GM23248 (cell line): ENCODE measurements around the gene TSSK3. TPM values are rescaled to one million over a fixed set of nuclear protein-coding genes. Genes with fewer than 3 reads are reported as not detected.

Experiments used
- DNase-seq: peaks from one replicate; pipeline ENCODE4 v3.0.0-alpha.2; 2015
- H2AFZ ChIP-seq: fragments of 200-600 bp; sonication (generic); 2 replicates; pipeline ENCODE4 v1.6.1; 2016; ENCODE audit warnings: antibody characterized with exemption
- H3F3A ChIP-seq: fragments of 200-600 bp; sonication (generic); 2 replicates; pipeline ENCODE4 v1.6.1; 2016; ENCODE audit warnings: mild to moderate bottlenecking, antibody characterized with exemption, mixed run types; ENCODE audit not compliant: insufficient read depth
- H3K27ac ChIP-seq: fragments of 200-600 bp; sonication (generic); 2 replicates; pipeline ENCODE4 v1.5.1; 2016; ENCODE audit warnings: mild to moderate bottlenecking
- H3K27me3 ChIP-seq: fragments of 200-600 bp; sonication (generic); replicated peaks from 2 replicates; pipeline ENCODE4 v1.6.1; 2016; ENCODE audit warnings: mild to moderate bottlenecking; ENCODE audit not compliant: insufficient read depth
- H3K36me3 ChIP-seq: fragments of 200-600 bp; sonication (generic); 2 replicates; pipeline ENCODE4 v1.6.1; 2016; ENCODE audit warnings: low read depth, mild to moderate bottlenecking
- H3K4me1 ChIP-seq: fragments of 200-600 bp; sonication (generic); 2 replicates; pipeline ENCODE4 v1.6.1; 2016; ENCODE audit warnings: mild to moderate bottlenecking; ENCODE audit not compliant: insufficient read depth
- H3K4me2 ChIP-seq: fragments of 200-600 bp; sonication (generic); one replicate; pipeline ENCODE4 v1.6.1; 2016; ENCODE audit warnings: mild to moderate bottlenecking; ENCODE audit not compliant: unreplicated experiment
- H3K4me3 ChIP-seq: fragments of 200-600 bp; sonication (generic); 2 replicates; pipeline ENCODE4 v1.5.1; 2016; ENCODE audit warnings: mild to moderate bottlenecking
- H3K79me2 ChIP-seq: fragments of 200-600 bp; sonication (generic); 2 replicates; pipeline ENCODE4 v1.6.1; 2016; ENCODE audit warnings: mild to moderate bottlenecking; ENCODE audit not compliant: insufficient read depth
- H3K9ac ChIP-seq: fragments of 200-600 bp; sonication (generic); 2 replicates; pipeline ENCODE4 v1.6.1; 2016; ENCODE audit warnings: mild to moderate bottlenecking
- H3K9me2 ChIP-seq: fragments of 200-600 bp; sonication (generic); 2 replicates; pipeline ENCODE4 v1.6.1; 2016; ENCODE audit warnings: mixed run types, mild to moderate bottlenecking, moderate library complexity; ENCODE audit not compliant: insufficient read depth
- H3K9me3 ChIP-seq: fragments of 200-600 bp; sonication (generic); one replicate; pipeline ENCODE4 v1.6.1; 2017; ENCODE audit warnings: low read depth
- H4K20me1 ChIP-seq: fragments of 200-600 bp; sonication (generic); 2 replicates; pipeline ENCODE4 v1.6.0; 2016; ENCODE audit not compliant: insufficient read depth
- EZH2 ChIP-seq: fragments of 200-600 bp; sonication (generic); IDR thresholded peaks from 2 replicates; pipeline ENCODE4 v1.6.1; 2018; ENCODE audit warnings: antibody characterized with exemption, mild to moderate bottlenecking; ENCODE audit not compliant: insufficient read depth, poor library complexity, severe bottlenecking
- EZH2phosphoT487 ChIP-seq: fragments of 200-600 bp; sonication (generic); IDR thresholded peaks from 2 replicates; pipeline ENCODE4 v1.6.1; 2018; ENCODE audit warnings: antibody characterized with exemption, moderate library complexity, mild to moderate bottlenecking, low read depth; ENCODE audit not compliant: insufficient read depth
- WGBS, 2 experiments: methylation state at CpG; one replicate each; pipeline ENCODE4 v1.1.6; 2015 to 2017; ENCODE audit warnings: low lambda C conversion rate in 2 of 2, low coverage in 1 of 2; ENCODE audit errors: missing lambda C conversion rate in 2 of 2; 5-methylcytosine and 5-hydroxymethylcytosine counted together
- in situ Hi-C: fragments of 300-500 bp; cut with MboI; formaldehyde crosslinking; loops from 2 replicates; pipeline ENCODE4 v1.15.0; 2020
- polyA plus RNA-seq: library from polyadenylated mRNA; unstranded; fragments of >200 nt; fragmentation: Nextera tagmentation; extraction: Ambion mirVana; gene quantifications from 2 replicates; pipeline ENCODE4 v1.2.1, GENCODE V29; 2016
- total RNA-seq: library from RNA; depleted of rRNA; stranded (reverse); fragments of >200 nt; shearing (Covaris generic); gene quantifications from 2 replicates; pipeline ENCODE4 v1.2.3, GENCODE V29; 2014; rRNA removed

Gene TSSK3
- total and polyA plus RNA-seq, 2 experiments from 2014 or later = 0.22 TPM; not detected in 1

GRCh38 chr1:32406629-32407111 lies 44.3 kb downstream of the TSSK3 start:
- in situ Hi-C loops = no loop called here
- DNase-seq = no peak

GRCh38 chr1:32411261-32411660 lies 48.9 kb downstream of the TSSK3 start:
- Histone ChIP-seq H2AFZ (no peak overlapping the region), H3K4me1 (no peaks in the 10 kb centered on the region), H3F3A (no peaks in the 10 kb centered on the region), H3K9me3 (no peaks in the 10 kb centered on the region), H3K36me3 (no peaks in the 10 kb centered on the region), H3K79me2 (no peaks in the 10 kb centered on the region), H3K27me3 (no peaks in the 10 kb centered on the region), H3K9me2 (no peaks in the 10 kb centered on the region), H3K4me3 (no peak overlapping the region), H3K9ac (no peak overlapping the region), H4K20me1 (no peaks in the 10 kb centered on the region), H3K4me2 (no peak overlapping the region), H3K27ac (no peak overlapping the region)
- in situ Hi-C loops = no loop called here
- TF ChIP-seq EZH2phosphoT487 (no peak), EZH2 (no peak)
- no peak for DNase-seq

More at GRCh38 chr1:32406629-32407111, 44.3 kb downstream of the TSSK3 start:
- Histone ChIP-seq H3K4me2 (no peak overlapping the region), H2AFZ (no peak overlapping the region), H3K9ac (no peak overlapping the region), H3K27ac (no peak overlapping the region), H3F3A (peaks cover 5% of the 10 kb centered on the region; the same call in 1 of the 2 replicates), H3K36me3 (no peaks in the 10 kb centered on the region), H3K27me3 (no peaks in the 10 kb centered on the region), H3K4me1 (no peaks in the 10 kb centered on the region), H3K79me2 (no peaks in the 10 kb centered on the region), H3K9me2 (no peaks in the 10 kb centered on the region), H4K20me1 (no peaks in the 10 kb centered on the region), H3K9me3 (no peaks in the 10 kb centered on the region), H3K4me3 (no peak overlapping the region)
- no peak for TF ChIP-seq EZH2phosphoT487
- TF ChIP-seq EZH2 = no peak
- 83% methylated on average over 4 of the region's 4 CpGs for WGBS, 2 experiments

GRCh38 chr1:32413507-32414185 lies 51.3 kb downstream of the TSSK3 start:
- Histone ChIP-seq H3K79me2 (no peaks in the 10 kb centered on the region), H2AFZ (no peak overlapping the region), H4K20me1 (no peaks in the 10 kb centered on the region), H3K4me1 (no peaks in the 10 kb centered on the region), H3K4me2 (no peak overlapping the region), H3K27me3 (0 out of 2 replicates have a peak, but pooled peaks cover 3% of the 10 kb centered on the region), H3F3A (no peaks in the 10 kb centered on the region), H3K9me3 (no peaks in the 10 kb centered on the region), H3K27ac (no peak overlapping the region), H3K4me3 (no peak overlapping the region), H3K36me3 (no peaks in the 10 kb centered on the region), H3K9me2 (no peaks in the 10 kb centered on the region), H3K9ac (no peak overlapping the region)
- DNase-seq = peak; percentile 75
- in situ Hi-C loops = no loop called here
- TF ChIP-seq EZH2 (no peak), EZH2phosphoT487 (no peak)
- 25 to 26% methylated on average over 10 of the region's 10 CpGs for WGBS, 2 experiments

Other genes starting within 250 kb of the TSSK3 start
- gene TXLNA, start 182.9 kb upstream of the TSSK3 start, total RNA-seq = 92.1 and 99.9 TPM in 2 replicates
- 77.5 and 77.6 TPM in 2 replicates for gene TXLNA, start 182.9 kb upstream of the TSSK3 start, polyA plus RNA-seq
- gene CCDC28B, start 161.9 kb upstream of the TSSK3 start, total RNA-seq = 10.4 and 17.7 TPM in 2 replicates
- gene CCDC28B, start 161.9 kb upstream of the TSSK3 start, polyA plus RNA-seq = 19.7 TPM in 2 replicates
- gene IQCC, start 156.9 kb upstream of the TSSK3 start, total RNA-seq = 0.97 and 1.4 TPM in 2 replicates
- 1.7 and 2.2 TPM in 2 replicates for gene IQCC, start 156.9 kb upstream of the TSSK3 start, polyA plus RNA-seq
- gene DCDC2B, start 153.4 kb upstream of the TSSK3 start, total RNA-seq = not detected in 2 replicates
- 0.21 and 0.25 TPM in 2 replicates for gene DCDC2B, start 153.4 kb upstream of the TSSK3 start, polyA plus RNA-seq
- 12.5 and 23.5 TPM in 2 replicates for gene TMEM234, start 140.2 kb upstream of the TSSK3 start, total RNA-seq
- 25.6 and 26.1 TPM in 2 replicates for gene TMEM234, start 140.2 kb upstream of the TSSK3 start, polyA plus RNA-seq
- gene EIF3I, start 140.1 kb upstream of the TSSK3 start, total RNA-seq = 266 and 286 TPM in 2 replicates
- gene EIF3I, start 140.1 kb upstream of the TSSK3 start, polyA plus RNA-seq = 259 and 265 TPM in 2 replicates
- gene FAM167B, start 115.3 kb upstream of the TSSK3 start, total RNA-seq = 3.0 and 4.2 TPM in 2 replicates
- gene FAM167B, start 115.3 kb upstream of the TSSK3 start, polyA plus RNA-seq = 5.0 and 5.1 TPM in 2 replicates
- gene LCK, start 111.3 kb upstream of the TSSK3 start, total RNA-seq = not detected in 2 replicates
- 0.24 TPM in 1 of 2 replicates, not detected in the other for gene LCK, start 111.3 kb upstream of the TSSK3 start, polyA plus RNA-seq
- 52.5 and 58.5 TPM in 2 replicates for gene HDAC1, start 70.5 kb upstream of the TSSK3 start, total RNA-seq
- gene HDAC1, start 70.5 kb upstream of the TSSK3 start, polyA plus RNA-seq = 53.8 and 56.9 TPM in 2 replicates
- gene MARCKSL1, start 26.3 kb upstream of the TSSK3 start, total RNA-seq = 13.5 and 16.6 TPM in 2 replicates
- gene MARCKSL1, start 26.3 kb upstream of the TSSK3 start, polyA plus RNA-seq = 22.1 and 22.2 TPM in 2 replicates
- 1.1 and 3.2 TPM in 2 replicates for gene FAM229A, start 54 bp upstream of the TSSK3 start, total RNA-seq
- gene FAM229A, start 54 bp upstream of the TSSK3 start, polyA plus RNA-seq = 2.9 and 3.1 TPM in 2 replicates
- gene BSDC1, start 31.9 kb downstream of the TSSK3 start, total RNA-seq = 83.8 and 94.9 TPM in 2 replicates
- gene BSDC1, start 31.9 kb downstream of the TSSK3 start, polyA plus RNA-seq = 47.5 and 47.8 TPM in 2 replicates
- not detected in 2 replicates for gene ZBTB8B, start 102.5 kb downstream of the TSSK3 start, total RNA-seq
- not detected in 2 replicates for gene ZBTB8B, start 102.5 kb downstream of the TSSK3 start, polyA plus RNA-seq
- 5.3 and 5.6 TPM in 2 replicates for gene ZBTB8A, start 176.9 kb downstream of the TSSK3 start, total RNA-seq
- 6.8 and 8.5 TPM in 2 replicates for gene ZBTB8A, start 176.9 kb downstream of the TSSK3 start, polyA plus RNA-seq